Liver (tissue), 3 donors: ENCODE data around the gene ATXN10.

Source experiments
- EGR1 ChIP-seq, 2 donors: IDR thresholded peaks; 2 replicates each; pipeline ENCODE4 v1.6.1; 2016 to 2018; ENCODE audit warnings: antibody characterized with exemption in 2 of 2, low read depth in 2 of 2
- FOXA1 ChIP-seq: IDR thresholded peaks from 2 replicates; pipeline ENCODE4 v1.6.1; 2016; ENCODE audit warnings: antibody characterized with exemption
- FOXA2 ChIP-seq: IDR thresholded peaks from 2 replicates; pipeline ENCODE4 v1.6.1; 2016; ENCODE audit warnings: antibody characterized with exemption
- GABPA ChIP-seq, 2 donors: IDR thresholded peaks in 1 of 2; conservative IDR thresholded peaks in 1 of 2; 2 replicates each; pipeline ENCODE4 v1.6.1; 2016; ENCODE audit warnings: antibody characterized with exemption in 2 of 2, mild to moderate bottlenecking in 1 of 2, moderate library complexity in 1 of 2
- JUND ChIP-seq, 2 donors: IDR thresholded peaks; 2 replicates each; pipeline ENCODE4 v1.6.1; 2016; ENCODE audit warnings: antibody characterized with exemption in 2 of 2
- RAD21 ChIP-seq, 2 donors: IDR thresholded peaks; 2 replicates each; pipeline ENCODE4 v1.6.1; 2016; ENCODE audit warnings: antibody characterized with exemption in 2 of 2, mild to moderate bottlenecking in 2 of 2
- RXRA ChIP-seq, 2 donors: IDR thresholded peaks; 2 replicates each; pipeline ENCODE4 v1.6.1; 2017 to 2018; ENCODE audit warnings: antibody characterized with exemption in 2 of 2, mild to moderate bottlenecking in 1 of 2
- TAF1 ChIP-seq: conservative IDR thresholded peaks from 2 replicates; pipeline ENCODE4 v1.6.1; 2016; ENCODE audit warnings: antibody characterized with exemption, mild to moderate bottlenecking
- YY1 ChIP-seq: IDR thresholded peaks from 2 replicates; pipeline ENCODE4 v1.6.1; 2016; ENCODE audit warnings: antibody characterized with exemption, mild to moderate bottlenecking
- TF ChIP-seq, protein P1 (sequence below): fragments of 150-350 bp; IDR thresholded peaks from 2 replicates; pipeline ENCODE4 v1.5.1; 2017; ENCODE audit warnings: improper control_type of control experiment, low read depth, low read length; ENCODE audit not compliant: missing input control
- TF ChIP-seq, protein P2 (sequence below): IDR thresholded peaks from 2 replicates; pipeline ENCODE4 v1.6.1; 2016; ENCODE audit warnings: antibody characterized with exemption
- TF ChIP-seq, protein P3 (sequence below): IDR thresholded peaks from 2 replicates; pipeline ENCODE4 v1.6.1; 2016; ENCODE audit warnings: antibody characterized with exemption
- TF ChIP-seq, protein P4 (sequence below): IDR thresholded peaks from 2 replicates; pipeline ENCODE4 v1.6.1; 2016; ENCODE audit warnings: antibody characterized with exemption
- TF ChIP-seq, protein P5 (sequence below): IDR thresholded peaks from 2 replicates; pipeline ENCODE4 v1.6.1; 2016; ENCODE audit warnings: antibody characterized with exemption, mild to moderate bottlenecking
- donor health status: healthy.
- donor health status: healthy.

DNA sequence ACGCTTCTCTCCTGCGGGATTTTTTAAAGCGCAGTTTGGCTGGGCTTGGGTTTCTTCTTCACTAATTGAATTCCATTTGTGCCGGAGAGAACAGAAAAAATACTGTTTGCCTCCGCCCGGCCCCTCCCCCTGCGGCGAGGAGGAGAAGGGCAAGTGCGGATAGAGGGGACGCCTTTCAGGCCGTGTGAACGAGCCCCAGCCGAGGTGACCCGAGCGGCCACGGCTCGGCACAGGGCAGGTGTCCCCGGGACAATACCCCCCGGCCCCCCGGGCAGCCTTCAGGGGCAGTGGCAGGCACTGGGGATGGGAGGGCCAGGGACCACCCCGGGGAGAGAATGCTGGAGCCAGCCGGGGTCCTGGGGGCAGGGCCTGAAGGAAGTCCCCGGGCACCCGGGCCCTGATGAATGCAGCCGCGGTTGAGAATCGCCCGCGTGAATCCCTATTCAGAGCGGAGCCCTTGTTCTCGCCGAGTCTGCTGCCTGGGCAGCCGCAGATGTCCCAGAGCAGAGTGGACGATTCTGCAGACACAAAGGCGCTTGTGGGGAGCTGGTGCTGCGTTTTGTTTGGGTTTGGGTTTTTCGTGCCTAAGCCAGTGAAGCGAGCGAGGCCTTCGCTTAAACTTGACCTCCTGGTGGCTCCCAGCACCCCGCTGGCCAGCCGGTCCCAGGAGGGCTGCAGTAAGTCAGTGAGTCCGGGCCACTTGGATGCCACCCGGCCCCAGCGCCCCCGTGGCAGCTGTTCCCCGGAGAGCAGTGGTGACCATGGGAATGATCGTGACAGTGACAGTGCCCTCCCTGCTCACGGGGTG is 209.3 kb downstream of the ATXN10 start:
- TF ChIP-seq, protein P1, sequence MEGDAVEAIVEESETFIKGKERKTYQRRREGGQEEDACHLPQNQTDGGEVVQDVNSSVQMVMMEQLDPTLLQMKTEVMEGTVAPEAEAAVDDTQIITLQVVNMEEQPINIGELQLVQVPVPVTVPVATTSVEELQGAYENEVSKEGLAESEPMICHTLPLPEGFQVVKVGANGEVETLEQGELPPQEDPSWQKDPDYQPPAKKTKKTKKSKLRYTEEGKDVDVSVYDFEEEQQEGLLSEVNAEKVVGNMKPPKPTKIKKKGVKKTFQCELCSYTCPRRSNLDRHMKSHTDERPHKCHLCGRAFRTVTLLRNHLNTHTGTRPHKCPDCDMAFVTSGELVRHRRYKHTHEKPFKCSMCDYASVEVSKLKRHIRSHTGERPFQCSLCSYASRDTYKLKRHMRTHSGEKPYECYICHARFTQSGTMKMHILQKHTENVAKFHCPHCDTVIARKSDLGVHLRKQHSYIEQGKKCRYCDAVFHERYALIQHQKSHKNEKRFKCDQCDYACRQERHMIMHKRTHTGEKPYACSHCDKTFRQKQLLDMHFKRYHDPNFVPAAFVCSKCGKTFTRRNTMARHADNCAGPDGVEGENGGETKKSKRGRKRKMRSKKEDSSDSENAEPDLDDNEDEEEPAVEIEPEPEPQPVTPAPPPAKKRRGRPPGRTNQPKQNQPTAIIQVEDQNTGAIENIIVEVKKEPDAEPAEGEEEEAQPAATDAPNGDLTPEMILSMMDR: no peak
- TF ChIP-seq GABPA (IDR thresholded peaks at IDR 0.05 in 1 of 2, conservative IDR thresholded peaks at IDR 0.05 in 1 of 2) (no peak), RAD21 (IDR thresholded peaks at IDR 0.05) (no peak), TAF1 (no peak), FOXA1 (no peak), FOXA2 (no peak), RXRA (IDR thresholded peaks at IDR 0.05) (no peak), YY1 (no peak), EGR1 (IDR thresholded peaks at IDR 0.05; ENCODE audit: low read depth in 2 of 2) (no peak), JUND (IDR thresholded peaks at IDR 0.05) (no peak)
- TF ChIP-seq, protein P2, sequence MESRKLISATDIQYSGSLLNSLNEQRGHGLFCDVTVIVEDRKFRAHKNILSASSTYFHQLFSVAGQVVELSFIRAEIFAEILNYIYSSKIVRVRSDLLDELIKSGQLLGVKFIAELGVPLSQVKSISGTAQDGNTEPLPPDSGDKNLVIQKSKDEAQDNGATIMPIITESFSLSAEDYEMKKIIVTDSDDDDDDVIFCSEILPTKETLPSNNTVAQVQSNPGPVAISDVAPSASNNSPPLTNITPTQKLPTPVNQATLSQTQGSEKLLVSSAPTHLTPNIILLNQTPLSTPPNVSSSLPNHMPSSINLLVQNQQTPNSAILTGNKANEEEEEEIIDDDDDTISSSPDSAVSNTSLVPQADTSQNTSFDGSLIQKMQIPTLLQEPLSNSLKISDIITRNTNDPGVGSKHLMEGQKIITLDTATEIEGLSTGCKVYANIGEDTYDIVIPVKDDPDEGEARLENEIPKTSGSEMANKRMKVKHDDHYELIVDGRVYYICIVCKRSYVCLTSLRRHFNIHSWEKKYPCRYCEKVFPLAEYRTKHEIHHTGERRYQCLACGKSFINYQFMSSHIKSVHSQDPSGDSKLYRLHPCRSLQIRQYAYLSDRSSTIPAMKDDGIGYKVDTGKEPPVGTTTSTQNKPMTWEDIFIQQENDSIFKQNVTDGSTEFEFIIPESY: no peak
- TF ChIP-seq, protein P3, sequence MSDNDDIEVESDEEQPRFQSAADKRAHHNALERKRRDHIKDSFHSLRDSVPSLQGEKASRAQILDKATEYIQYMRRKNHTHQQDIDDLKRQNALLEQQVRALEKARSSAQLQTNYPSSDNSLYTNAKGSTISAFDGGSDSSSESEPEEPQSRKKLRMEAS: no peak
- TF ChIP-seq, protein P4, sequence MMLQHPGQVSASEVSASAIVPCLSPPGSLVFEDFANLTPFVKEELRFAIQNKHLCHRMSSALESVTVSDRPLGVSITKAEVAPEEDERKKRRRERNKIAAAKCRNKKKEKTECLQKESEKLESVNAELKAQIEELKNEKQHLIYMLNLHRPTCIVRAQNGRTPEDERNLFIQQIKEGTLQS: no peak
- TF ChIP-seq, protein P5, sequence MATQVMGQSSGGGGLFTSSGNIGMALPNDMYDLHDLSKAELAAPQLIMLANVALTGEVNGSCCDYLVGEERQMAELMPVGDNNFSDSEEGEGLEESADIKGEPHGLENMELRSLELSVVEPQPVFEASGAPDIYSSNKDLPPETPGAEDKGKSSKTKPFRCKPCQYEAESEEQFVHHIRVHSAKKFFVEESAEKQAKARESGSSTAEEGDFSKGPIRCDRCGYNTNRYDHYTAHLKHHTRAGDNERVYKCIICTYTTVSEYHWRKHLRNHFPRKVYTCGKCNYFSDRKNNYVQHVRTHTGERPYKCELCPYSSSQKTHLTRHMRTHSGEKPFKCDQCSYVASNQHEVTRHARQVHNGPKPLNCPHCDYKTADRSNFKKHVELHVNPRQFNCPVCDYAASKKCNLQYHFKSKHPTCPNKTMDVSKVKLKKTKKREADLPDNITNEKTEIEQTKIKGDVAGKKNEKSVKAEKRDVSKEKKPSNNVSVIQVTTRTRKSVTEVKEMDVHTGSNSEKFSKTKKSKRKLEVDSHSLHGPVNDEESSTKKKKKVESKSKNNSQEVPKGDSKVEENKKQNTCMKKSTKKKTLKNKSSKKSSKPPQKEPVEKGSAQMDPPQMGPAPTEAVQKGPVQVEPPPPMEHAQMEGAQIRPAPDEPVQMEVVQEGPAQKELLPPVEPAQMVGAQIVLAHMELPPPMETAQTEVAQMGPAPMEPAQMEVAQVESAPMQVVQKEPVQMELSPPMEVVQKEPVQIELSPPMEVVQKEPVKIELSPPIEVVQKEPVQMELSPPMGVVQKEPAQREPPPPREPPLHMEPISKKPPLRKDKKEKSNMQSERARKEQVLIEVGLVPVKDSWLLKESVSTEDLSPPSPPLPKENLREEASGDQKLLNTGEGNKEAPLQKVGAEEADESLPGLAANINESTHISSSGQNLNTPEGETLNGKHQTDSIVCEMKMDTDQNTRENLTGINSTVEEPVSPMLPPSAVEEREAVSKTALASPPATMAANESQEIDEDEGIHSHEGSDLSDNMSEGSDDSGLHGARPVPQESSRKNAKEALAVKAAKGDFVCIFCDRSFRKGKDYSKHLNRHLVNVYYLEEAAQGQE: no peak
